M059J (cell line): Measurements from ENCODE around the gene RMP24.

Experiments
- DNase-seq: peaks from one replicate; pipeline ENCODE4 v3.0.0-alpha.2; 2012; ENCODE audit warnings: low read depth

The RMP24 gene

DNA sequence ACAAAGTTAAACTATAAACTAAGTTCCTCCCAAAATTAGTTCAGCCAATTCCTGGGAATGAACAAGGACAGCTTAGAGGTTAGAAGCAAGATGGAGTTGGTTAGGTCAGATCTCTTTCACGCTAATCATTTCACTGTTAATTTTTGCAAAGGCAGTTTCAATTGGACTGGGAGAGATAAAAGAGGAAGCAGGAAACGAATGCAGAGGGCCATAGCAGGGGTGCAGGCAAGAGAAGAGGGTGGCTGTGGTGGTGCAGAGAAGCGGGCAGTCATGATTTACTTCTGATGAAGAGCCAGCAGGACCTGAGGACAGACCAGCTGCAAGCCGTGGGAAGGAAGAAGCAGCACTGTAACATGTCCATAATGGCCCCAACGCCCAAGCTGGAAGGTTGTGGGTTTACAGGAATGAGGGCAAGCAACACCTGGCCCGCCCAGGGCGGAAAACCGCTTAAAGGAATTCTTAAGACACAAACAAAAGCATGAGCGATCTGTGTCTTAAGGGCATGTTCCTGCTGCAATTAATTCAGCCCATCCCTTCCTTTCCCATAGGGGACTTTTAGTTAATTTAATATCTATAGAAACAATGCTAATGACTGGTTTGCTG is 4.1 kb upstream of the RMP24 start:
- DNase-seq = no peak

DNA sequence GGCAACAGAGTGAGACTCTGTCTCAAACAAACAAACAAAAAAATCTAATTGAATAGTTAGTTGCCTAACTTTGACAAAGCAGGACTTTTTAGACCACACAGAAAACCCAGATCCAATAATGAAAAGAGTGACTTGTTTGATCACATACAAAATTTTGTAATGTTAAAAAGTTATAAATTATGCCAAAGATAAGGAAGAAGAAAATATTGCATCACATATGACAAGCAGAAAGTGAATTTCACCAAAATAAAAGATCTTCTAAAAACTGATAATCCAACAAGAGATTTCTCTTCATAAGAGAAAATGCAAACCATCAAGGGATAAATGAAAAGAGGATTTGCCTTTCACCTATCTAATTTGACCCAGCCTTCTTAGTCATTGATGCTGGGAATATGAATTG is 2.8 kb upstream of the RMP24 start:
- DNase-seq = no peak

DNA sequence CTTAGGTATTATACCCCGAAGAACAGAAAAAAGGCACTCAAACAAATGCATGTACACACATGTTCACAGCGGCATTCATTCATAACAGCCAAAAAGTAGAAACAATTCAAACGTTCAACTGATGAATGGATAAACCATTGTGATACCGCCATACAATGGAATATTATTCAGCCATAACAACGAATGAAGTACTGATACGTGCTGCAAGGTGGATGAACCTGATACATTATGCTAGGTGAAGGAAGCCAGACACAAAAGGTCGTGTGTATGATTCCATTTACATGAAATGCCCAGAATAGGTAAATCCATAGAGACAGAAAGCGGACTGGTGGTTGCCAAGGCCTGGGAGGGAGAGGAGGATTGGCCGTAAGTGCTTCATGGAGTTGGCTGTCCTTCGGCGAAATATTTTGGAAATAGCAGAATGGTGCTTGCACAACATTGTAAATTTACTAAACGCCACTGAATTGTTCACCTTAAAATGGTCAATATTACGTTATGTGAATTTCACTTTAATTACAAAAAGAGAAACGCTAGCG is 750 bp upstream of the RMP24 start:
- DNase-seq = no peak

DNA sequence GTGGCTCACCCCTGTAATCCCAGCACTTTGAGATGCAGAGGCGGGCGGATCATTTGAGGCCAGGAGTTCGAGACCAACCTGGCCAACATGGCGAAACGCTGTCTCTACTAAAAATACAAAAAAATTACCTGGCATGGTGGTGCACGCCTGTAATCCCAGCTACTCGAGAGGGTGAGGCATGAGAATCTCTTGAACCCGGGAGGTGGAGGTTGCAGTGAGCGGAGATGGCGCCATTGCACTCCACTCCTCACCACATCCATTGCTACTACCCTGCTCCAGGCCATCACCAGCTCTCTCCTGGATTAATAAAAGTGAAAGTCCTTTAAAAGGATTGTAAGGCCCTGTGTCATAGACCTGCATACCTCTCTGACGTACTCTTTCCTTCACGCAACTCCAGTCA is 1.2 kb downstream of the RMP24 start:
- no peak for DNase-seq

DNA sequence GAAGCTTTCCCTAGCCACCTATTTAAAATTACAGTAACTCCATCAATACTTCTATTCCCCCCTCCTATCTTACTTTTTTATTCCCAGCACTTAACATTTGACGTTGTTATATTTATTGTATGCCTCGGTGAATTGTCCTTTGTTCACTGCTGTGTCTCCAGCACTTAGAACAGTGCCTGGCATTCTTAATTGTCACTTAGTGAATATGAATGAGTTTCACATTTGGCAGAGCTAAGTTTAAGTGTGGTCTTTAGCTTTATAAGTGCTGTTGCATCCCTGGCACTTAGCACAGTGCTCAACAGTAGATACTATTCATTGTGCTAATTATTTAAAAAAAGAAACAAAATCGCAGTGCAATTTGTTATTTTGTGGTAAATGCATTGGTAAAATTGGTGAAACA is 1.7 kb downstream of the RMP24 start:
- DNase-seq = no peak

DNA sequence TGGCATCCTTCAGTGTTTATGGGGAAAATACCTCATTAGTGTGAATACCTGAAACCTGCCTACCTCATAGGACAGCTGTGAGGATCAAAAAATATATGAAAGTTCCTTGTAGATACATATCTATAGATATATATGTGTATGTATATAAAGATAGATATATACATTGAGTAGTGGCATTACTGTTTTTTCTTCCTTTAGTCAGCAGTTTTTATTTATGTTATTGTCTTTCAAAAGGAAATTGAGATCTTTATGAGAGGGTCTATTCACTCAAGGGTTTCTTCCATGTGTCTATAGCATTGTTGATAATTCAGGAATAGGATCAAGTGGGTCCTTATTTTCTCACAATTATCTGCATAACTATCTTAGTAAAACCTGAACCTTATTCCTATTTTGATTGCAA is 6.6 kb downstream of the RMP24 start:
- DNase-seq = no peak

DNA sequence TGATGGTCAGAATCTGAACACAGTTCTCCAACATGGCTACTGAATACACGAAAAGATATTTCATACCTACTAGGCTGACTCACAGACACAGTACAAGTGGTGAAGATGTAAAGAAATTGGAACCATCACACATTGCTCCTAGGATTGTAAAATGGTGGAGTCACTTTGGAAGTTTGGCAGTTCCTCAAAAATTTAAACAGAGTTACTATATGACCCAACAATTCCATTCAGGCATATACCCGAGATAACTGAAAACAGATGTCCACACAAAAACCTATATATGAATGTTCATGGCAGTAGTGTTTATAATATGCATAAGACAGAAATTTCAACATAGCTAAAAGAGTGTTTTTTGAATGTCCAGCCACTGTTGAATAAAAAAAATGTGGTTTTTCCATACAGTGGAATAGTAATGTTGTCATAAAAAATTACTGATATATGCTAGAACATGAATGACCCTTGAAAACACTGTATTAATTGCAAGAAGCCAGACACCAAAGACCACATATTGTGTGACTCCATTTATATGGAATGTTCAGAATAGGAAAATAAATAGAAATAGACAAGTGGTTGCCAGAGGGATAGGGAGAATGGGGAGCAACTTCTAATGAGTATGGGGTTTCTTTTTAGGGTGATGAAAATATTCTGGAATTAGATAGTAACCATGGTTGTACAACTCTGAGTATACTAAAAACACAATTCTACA is 10.1 kb downstream of the RMP24 start:
- DNase-seq = peak; percentile 31

DNA sequence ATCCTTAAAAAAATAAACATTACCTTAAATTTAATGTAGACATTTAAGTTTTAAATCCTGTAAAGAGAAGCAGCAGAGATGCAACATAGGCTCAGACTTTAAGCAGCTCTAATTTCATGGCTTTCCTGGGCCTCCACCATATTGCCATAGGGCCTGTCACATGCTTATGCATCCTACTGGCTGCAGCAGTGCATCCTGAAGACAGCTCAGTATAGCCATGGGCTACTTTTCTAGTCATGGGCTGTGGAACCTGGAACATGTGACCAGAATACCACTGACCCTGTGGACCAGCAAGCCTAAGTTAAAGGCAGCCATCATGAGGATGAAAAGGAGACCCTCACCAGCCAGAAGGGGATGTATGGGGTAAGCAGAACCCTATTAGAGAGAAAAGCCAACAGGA is 10.7 kb downstream of the RMP24 start:
- DNase-seq = no peak

DNA sequence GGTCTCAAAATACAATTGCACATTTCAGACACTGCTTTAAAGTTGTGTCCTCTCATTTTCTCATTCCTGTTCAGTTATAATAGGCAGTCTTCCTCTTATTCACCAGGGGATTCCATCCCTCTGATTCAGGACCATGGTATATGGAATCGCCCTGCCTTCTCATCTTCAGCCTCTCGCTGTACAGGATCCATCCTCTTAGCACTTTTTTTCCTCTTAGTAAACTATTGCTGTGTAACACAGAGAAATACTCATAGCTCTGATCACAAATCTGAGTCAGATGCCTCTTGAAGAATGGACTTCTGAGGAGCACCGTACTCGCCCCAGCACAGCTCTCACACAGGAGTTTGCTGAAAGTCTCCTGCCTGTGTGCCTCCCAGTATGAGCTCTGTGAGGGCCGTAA is 11.3 kb downstream of the RMP24 start:
- DNase-seq = no peak

DNA sequence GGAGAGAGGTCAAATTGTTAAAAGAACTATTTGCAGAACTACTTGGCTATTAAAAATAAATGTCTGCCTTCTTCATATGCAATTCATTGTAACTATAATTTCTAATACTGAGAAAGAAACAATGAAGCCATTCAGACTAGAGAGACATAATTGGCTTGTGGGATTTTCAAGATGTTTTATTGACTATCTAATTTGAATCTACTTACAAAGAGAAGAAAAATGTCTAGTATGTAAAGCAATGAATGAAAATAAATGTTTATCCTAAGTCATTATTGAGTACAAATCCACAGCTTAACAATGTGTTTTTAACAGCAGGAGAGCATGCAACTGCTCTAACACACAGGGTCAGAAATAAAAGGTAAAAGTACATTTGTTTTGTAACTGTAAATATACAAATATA is 19.2 kb downstream of the RMP24 start:
- DNase-seq = no peak

DNA sequence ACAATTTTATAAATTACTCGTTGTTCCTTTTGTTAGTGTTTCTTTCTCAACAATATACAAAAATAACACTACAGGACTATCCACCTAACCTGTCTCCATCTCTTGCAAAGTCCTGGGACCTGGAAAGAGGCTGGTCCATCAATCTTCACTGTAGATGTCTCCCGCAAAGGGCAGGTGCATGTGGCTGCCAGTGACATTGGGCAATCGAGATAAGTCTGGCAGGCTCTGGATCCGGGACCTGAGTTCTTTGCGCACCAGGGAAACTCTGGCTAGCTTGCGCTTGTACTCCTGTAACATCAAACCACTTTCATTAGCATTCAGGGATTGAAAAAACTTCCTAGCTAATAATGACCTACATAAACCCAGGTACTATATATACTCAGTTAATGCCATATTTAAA is 20.5 kb downstream of the RMP24 start:
- no peak for DNase-seq

DNA sequence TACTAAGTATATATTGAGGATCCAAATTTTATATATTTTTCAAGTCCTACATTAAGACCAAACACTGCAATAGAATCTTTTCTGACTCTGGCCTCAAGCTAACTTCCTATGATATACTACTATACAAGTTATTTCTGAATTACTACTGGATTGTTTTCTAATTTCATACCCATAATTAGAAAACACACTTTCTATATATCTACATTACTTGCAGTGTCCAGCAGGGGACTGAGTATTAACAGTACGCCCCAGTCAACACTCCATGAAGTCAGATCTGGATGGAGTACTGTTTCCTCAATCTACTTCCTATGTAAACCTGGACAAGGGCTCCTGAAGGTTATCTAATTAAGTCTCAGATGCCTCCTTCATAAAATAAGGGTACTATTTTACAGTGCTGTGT is 26.5 kb downstream of the RMP24 start:
- DNase-seq = peak; percentile 10

DNA sequence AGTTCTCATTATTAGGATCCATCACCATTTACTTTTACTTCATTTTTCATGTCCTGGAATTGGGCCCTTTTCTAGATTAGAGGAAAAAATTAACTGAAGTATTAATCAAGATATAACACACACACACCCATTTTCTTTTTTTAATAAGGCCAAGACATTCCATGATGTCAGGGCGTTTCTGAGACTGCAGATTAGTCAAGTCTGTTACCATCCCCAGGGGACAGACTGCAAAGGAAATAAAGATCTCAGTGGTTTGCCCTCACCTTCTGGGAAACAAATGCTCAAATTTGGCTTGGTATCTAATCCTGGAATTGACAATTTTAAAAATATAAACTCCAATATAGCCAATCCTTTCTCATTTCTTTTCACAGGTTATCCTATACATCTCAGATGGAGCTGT is 27.4 kb downstream of the RMP24 start:
- DNase-seq = no peak

DNA sequence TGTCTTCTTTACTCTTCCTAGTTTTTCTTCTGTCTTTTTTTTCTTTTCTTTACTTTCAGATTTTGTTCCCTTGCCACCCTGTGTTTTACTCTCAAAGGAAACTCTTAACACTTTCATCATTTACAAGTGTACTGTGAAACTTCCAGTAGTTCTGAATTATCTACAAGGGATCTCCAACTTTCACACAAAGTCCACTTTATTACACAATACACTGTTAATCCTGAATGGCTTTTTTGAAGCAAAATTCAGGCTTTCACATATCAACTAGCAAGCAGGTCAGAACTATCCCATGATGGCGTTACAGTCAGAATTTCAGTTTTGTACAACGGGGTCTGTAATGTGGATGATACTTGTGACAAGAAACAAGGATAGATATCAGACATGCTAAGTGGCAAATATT is 34.5 kb downstream of the RMP24 start:
- DNase-seq = no peak

DNA sequence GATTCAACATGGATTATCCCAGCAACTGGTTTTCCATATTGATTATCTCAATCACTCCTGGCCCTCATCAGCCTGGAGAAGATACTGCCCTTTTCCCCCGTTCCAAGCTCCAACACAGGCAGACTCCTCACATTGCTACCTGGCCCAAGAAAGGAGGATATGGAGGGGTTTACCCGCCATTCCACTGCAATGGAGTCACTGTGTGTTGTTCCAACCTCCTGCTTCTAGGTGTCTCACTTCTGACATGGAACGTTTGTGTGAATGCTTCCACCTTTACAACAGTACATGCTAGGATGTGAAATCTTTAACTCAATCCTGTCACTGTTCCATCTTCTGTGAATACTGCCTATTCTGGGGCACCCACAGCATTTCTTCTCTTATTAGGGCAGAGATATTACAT is 36.7 kb downstream of the RMP24 start:
- DNase-seq = no peak

DNA sequence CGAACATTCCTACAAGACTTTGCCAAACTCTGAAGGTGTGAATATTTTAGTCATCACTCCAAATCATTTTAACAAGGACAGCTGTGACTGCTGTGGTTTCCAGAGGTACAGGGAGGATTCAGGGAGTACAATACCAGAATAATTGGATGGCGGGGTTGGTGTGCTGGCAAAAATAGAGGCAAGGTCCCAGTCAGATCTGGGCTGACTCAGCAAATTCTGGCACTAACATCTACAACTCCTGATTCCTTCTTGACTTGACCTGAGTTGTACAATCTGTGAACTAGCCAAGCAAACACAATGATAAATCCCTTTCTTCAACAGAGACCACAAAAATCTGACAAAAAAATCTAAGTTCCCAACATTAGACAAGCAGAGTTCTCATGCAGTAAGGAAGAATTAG is 40.4 kb downstream of the RMP24 start:
- DNase-seq = peak; percentile 15

DNA sequence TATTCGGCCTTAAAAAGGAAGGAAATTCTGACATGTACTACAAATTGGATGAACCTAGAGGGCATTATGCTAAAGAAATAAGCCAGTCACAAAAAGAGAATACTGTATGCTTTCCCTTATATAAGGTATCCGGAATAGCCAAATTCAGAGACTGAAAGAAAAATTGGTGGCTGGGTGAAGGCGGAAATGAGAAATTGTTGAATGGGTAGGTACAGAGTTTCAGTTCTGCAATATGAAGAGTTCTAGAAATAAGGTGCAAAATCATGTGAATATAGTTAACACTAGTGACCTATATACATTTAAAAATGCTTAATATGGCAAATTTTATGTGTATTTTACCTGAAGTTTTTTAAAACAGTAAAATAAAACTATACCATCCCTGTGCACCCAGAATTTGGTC is 43.1 kb downstream of the RMP24 start:
- no peak for DNase-seq

DNA sequence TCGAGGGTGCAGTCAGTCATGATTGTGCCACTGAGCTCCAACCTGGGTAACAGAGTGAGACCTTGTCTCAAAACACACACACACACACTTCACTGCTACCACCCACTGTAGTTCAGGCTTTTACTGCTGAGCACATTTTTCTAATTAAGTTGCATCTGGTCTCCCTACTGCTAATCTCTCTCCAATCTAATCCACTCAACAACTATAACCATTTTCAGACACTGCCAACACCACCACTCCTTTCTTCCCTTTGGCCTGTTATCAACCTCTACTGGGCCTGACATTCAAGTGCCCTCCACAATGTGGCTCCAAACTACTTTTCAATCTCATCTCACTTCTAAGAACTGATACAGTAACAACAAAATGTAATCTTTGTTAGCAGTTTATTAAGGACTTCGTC is 44.8 kb downstream of the RMP24 start:
- DNase-seq = no peak

DNA sequence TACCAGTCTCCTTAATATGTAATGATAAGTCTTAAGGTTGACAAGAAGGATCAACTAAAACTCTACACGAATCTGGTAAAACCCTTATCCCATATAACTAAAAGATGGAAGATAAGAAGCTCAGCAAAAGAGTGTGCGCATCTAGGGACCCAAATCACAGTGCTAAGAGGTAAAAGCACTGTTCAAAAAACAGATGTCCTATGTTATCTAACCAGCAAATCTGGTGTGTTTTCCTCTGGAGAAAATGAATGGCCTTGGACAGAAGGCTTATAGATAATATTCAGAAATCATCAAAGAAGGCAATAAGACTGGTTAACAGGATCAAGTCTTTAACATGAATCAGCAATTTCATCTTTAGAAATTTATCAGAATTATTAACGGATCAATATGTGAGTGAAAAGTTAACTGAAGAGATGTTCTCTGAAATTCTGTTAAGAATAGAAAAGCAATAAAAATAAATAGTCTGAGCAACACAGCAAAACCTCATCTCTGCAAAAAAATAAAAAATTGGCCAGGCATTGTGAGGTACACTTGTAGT is 47.8 kb downstream of the RMP24 start:
- DNase-seq = no peak

DNA sequence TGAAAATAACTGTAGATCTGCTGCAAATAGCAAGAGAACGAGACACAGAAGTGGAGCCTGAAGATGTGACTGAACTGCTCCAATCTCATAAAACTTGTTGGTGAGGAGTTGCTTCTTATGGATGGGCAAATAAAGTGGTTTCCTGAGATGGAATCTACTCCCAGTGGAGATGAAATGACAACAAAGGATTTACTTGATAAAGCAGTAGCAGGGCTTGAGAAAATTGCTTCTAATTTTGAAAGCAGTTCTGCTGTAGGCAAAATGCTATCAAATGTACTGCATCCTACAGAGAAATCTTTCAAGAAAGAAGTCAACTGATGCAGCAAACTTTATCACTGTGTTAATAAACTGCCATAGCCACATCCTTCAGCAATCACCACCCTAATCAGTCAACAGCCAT is 50.9 kb downstream of the RMP24 start:
- no peak for DNase-seq

DNA sequence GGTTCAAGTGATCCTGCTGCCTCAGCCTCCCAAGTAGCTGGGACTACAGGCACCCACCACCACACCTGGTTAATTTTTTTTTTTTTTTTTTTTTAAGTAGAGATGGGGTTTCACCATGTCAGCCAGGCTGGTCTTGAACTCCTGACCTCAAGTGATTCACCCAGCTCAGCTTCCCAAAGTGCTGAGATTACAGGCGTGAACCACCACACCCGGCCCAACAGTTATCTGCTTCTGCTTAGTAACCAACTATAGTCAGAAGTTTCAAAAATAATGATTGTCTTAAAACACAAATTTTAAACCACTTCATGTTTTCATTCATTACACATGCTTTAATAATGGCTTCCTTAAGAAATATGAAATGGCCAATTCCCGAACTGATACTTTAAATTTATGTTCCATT is 51.8 kb downstream of the RMP24 start:
- DNase-seq = peak; percentile 26

DNA sequence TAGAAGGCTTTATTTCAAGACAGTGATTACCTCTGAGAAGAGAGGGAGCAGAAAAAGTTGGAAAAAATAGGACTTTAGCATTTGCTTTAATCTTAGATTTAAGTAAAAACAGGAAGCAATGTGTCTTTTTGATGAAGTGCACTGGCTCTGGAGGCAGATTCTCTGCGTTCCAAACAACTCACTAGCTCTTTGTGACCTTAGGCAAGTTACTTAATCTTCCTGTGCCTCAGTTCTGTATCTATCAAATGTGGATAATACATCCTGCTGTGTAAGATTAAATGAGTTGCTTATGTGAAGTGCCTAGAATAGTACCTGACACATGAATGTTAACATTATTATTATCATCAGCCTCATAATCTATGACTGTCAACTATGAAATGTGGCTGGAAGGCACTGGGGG is 52.5 kb downstream of the RMP24 start:
- DNase-seq = no peak

DNA sequence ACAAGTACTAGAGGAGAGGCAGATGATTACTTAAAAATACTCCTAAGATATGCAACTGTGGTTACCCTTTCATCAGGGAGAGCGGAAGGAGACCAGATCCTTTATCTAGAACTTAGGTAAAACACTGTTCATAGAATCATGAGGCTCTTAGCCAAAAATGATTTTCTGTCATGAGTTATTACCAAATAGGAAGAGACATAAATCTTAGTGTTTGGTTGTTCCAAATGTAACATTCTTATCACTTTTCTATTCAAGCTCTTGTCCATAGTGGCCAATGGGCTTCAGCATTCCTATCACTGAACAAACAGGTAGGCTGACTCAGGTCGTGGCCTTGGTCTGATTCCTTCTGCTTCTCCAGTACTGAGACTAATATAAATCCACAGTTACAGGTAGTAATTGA is 56.4 kb downstream of the RMP24 start:
- DNase-seq = no peak
